Measurements from ENCODE around the gene DES. TPM values are rescaled to one million over a fixed set of nuclear protein-coding genes. Genes with fewer than 3 reads are reported as not detected.

Gene DES
- total RNA-seq, 1 experiment from 2014 or later, result not detected

DNA sequence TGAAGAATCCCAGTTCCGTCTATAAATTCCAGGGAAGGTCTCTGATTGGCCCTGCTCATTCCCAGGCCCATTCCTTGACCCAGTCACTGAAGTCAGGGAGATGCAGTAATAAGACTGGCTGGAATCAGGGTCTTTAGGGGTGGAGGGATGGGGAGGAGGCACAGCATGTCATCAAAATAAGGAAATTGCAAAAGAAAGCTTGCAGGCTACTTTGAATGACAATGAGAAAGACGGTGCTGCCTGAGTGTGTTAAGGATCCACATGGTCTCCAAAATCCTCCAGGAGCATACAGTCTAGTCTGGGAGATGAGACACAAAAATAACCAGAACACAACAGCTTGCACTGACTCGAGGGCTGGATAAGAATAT lies 2.0 kb upstream of the DES start:
- Histone ChIP-seq H3K9me3 (peaks cover 4% of the 10 kb centered on the region; the same call in 1 of the 2 replicates), H3K4me1 (no peaks in the 10 kb centered on the region), H3K27me3 (replicated peaks; ENCODE audit: control insufficient read depth, insufficient read depth, low read length) (no peaks in the 10 kb centered on the region), H3K4me3 (ENCODE audit: low read depth, low read length) (no peak overlapping the region), H3K36me3 (ENCODE audit: control insufficient read depth, insufficient read depth, low read length) (no peaks in the 10 kb centered on the region)
- intact Hi-C loops (cut with micrococcal nuclease; ENCODE audit: unreplicated experiment), result no loop called here
- CTCF ChIA-PET, result interaction anchor here (0.7 to 1.0 kb wide), 3 partner anchors 12 to 73 kb away, joined by 3 to 6 read pairs (median 3); no protein-coding TSS in a partner anchor
- peaks cover 4% of the 10 kb centered on the region for H3K27me3 Mint-ChIP-seq (ENCODE audit: insufficient read depth, unreplicated experiment)
- H3K4me1 Mint-ChIP-seq (ENCODE audit: low read depth, unreplicated experiment), result no peaks in the 10 kb centered on the region
- BruUV-seq (replicated peaks), result no TSS peak
- H3K4me3 Mint-ChIP-seq (ENCODE audit: unreplicated experiment), result no peak overlapping the region
- DNase-seq, result no peak
- no peak overlapping the region for H3K27ac Mint-ChIP-seq (ENCODE audit: unreplicated experiment)
- POLR2A ChIA-PET, result no interaction called here
- H3K9me3 Mint-ChIP-seq (ENCODE audit: unreplicated experiment), result no peaks in the 10 kb centered on the region
- TF ChIP-seq, protein P1, sequence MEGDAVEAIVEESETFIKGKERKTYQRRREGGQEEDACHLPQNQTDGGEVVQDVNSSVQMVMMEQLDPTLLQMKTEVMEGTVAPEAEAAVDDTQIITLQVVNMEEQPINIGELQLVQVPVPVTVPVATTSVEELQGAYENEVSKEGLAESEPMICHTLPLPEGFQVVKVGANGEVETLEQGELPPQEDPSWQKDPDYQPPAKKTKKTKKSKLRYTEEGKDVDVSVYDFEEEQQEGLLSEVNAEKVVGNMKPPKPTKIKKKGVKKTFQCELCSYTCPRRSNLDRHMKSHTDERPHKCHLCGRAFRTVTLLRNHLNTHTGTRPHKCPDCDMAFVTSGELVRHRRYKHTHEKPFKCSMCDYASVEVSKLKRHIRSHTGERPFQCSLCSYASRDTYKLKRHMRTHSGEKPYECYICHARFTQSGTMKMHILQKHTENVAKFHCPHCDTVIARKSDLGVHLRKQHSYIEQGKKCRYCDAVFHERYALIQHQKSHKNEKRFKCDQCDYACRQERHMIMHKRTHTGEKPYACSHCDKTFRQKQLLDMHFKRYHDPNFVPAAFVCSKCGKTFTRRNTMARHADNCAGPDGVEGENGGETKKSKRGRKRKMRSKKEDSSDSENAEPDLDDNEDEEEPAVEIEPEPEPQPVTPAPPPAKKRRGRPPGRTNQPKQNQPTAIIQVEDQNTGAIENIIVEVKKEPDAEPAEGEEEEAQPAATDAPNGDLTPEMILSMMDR (IDR thresholded peaks at IDR 0.05; ENCODE audit: insufficient read depth in 1 of 2, low read depth in 1 of 2, low read length in 1 of 2, severe bottlenecking in 1 of 2, unreplicated experiment in 1 of 2), result no peak
- no peaks in the 10 kb centered on the region for H3K36me3 Mint-ChIP-seq (ENCODE audit: insufficient read depth, unreplicated experiment)

GRCh38 chr2:219416938-219417337 lies 1.2 kb upstream of the DES start:
- ChIA-PET CTCF (interaction anchor here (1.0 to 1.1 kb wide), 2 partner anchors 13 to 18 kb away, joined by 3 read pairs; no protein-coding TSS in a partner anchor), POLR2A (no interaction called here)
- no peak for DNase-seq
- no peaks in the 10 kb centered on the region for H3K36me3 Mint-ChIP-seq (ENCODE audit: insufficient read depth, unreplicated experiment)
- no peaks in the 10 kb centered on the region for H3K4me1 ChIP-seq
- H3K27me3 Mint-ChIP-seq (ENCODE audit: insufficient read depth, unreplicated experiment), result peaks cover 4% of the 10 kb centered on the region
- no peak overlapping the region for H3K4me3 Mint-ChIP-seq (ENCODE audit: unreplicated experiment)
- H3K4me3 ChIP-seq (ENCODE audit: low read depth, low read length), result no peak overlapping the region
- BruUV-seq (replicated peaks), result no TSS peak
- TF ChIP-seq, protein P1 (IDR thresholded peaks at IDR 0.05; ENCODE audit: insufficient read depth in 1 of 2, low read depth in 1 of 2, low read length in 1 of 2, severe bottlenecking in 1 of 2, unreplicated experiment in 1 of 2), result no peak
- H3K4me1 Mint-ChIP-seq (ENCODE audit: low read depth, unreplicated experiment), result no peaks in the 10 kb centered on the region
- no peaks in the 10 kb centered on the region for H3K36me3 ChIP-seq (ENCODE audit: control insufficient read depth, insufficient read depth, low read length)
- no peaks in the 10 kb centered on the region for H3K27me3 ChIP-seq (replicated peaks; ENCODE audit: control insufficient read depth, insufficient read depth, low read length)
- no peaks in the 10 kb centered on the region for H3K9me3 Mint-ChIP-seq (ENCODE audit: unreplicated experiment)
- H3K27ac Mint-ChIP-seq (ENCODE audit: unreplicated experiment), result no peak overlapping the region
- intact Hi-C loops (cut with micrococcal nuclease; ENCODE audit: unreplicated experiment), result no loop called here
- H3K9me3 ChIP-seq, result peaks cover 4% of the 10 kb centered on the region; the same call in 1 of the 2 replicates

GRCh38 chr2:219417374-219417773 lies 803 bp upstream of the DES start:
- Histone ChIP-seq H3K4me3 (ENCODE audit: low read depth, low read length) (no peak overlapping the region), H3K36me3 (ENCODE audit: control insufficient read depth, insufficient read depth, low read length) (no peaks in the 10 kb centered on the region), H3K9me3 (peaks cover 3% of the 10 kb centered on the region; the same call in 1 of the 2 replicates), H3K27me3 (replicated peaks; ENCODE audit: control insufficient read depth, insufficient read depth, low read length) (no peaks in the 10 kb centered on the region), H3K4me1 (no peaks in the 10 kb centered on the region)
- TF ChIP-seq, protein P1 (IDR thresholded peaks at IDR 0.05; ENCODE audit: insufficient read depth in 1 of 2, low read depth in 1 of 2, low read length in 1 of 2, severe bottlenecking in 1 of 2, unreplicated experiment in 1 of 2), result no peak
- DNase-seq, result no peak
- no peak overlapping the region for H3K4me3 Mint-ChIP-seq (ENCODE audit: unreplicated experiment)
- no peaks in the 10 kb centered on the region for H3K4me1 Mint-ChIP-seq (ENCODE audit: low read depth, unreplicated experiment)
- ChIA-PET POLR2A (no interaction called here), CTCF (interaction anchor here (1.1 kb wide), 1 partner anchor 19 kb away, joined by 3 read pairs; no protein-coding TSS in a partner anchor)
- BruUV-seq (replicated peaks), result no TSS peak
- H3K36me3 Mint-ChIP-seq (ENCODE audit: insufficient read depth, unreplicated experiment), result no peaks in the 10 kb centered on the region
- no peaks in the 10 kb centered on the region for H3K9me3 Mint-ChIP-seq (ENCODE audit: unreplicated experiment)
- no peak overlapping the region for H3K27ac Mint-ChIP-seq (ENCODE audit: unreplicated experiment)
- H3K27me3 Mint-ChIP-seq (ENCODE audit: insufficient read depth, unreplicated experiment), result peaks cover 4% of the 10 kb centered on the region
- intact Hi-C loops (cut with micrococcal nuclease; ENCODE audit: unreplicated experiment), result no loop called here
